ENCODE measurements around the gene SLAMF8. TPM values are rescaled to one million over a fixed set of nuclear protein-coding genes. Genes with fewer than 3 reads are reported as not detected.

Gene SLAMF8
- total RNA-seq (2022) (not detected in 2 replicates), Bru-seq, nascent RNA (not detected), BruChase-seq, experiment 1, labeled RNA remaining after a 6-hour chase (not detected), BruChase-seq, experiment 2, labeled RNA remaining after a 2-hour chase (not detected)
- long read RNA-seq: 0 reads

- DNase-seq: no peak
- Mint-ChIP-seq H3K4me1 (ENCODE audit: low read depth, unreplicated experiment) (no peaks in the 10 kb centered on the region), H3K27ac (ENCODE audit: unreplicated experiment) (no peak within 1 kb of the TSS), H3K36me3 (ENCODE audit: insufficient read depth, unreplicated experiment) (no peaks in the 10 kb centered on the region), H3K4me3 (ENCODE audit: low read depth, unreplicated experiment) (no peak within 1 kb of the TSS), H3K9me3 (ENCODE audit: low read depth, unreplicated experiment) (no peaks in the 10 kb centered on the region), H3K27me3 (ENCODE audit: unreplicated experiment) (peaks cover 75% of the 10 kb centered on the region)
- intact Hi-C loops (cut with micrococcal nuclease; ENCODE audit: unreplicated experiment): no loop called here
- TF ChIP-seq, protein P1, sequence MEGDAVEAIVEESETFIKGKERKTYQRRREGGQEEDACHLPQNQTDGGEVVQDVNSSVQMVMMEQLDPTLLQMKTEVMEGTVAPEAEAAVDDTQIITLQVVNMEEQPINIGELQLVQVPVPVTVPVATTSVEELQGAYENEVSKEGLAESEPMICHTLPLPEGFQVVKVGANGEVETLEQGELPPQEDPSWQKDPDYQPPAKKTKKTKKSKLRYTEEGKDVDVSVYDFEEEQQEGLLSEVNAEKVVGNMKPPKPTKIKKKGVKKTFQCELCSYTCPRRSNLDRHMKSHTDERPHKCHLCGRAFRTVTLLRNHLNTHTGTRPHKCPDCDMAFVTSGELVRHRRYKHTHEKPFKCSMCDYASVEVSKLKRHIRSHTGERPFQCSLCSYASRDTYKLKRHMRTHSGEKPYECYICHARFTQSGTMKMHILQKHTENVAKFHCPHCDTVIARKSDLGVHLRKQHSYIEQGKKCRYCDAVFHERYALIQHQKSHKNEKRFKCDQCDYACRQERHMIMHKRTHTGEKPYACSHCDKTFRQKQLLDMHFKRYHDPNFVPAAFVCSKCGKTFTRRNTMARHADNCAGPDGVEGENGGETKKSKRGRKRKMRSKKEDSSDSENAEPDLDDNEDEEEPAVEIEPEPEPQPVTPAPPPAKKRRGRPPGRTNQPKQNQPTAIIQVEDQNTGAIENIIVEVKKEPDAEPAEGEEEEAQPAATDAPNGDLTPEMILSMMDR (IDR thresholded peaks at IDR 0.05; ENCODE audit: unreplicated experiment): no peak
- no TSS peak for BruUV-seq (replicated peaks)
- CTCF ChIA-PET: no interaction called here
Observed at GRCh38 chr1:159826441-159827101, at the start of gene SLAMF8. Gene SLAMF8, plus strand, starts transcription at chr1:159826873. Its CDS starts 26 bp downstream, at chr1:159826899.

DNA sequence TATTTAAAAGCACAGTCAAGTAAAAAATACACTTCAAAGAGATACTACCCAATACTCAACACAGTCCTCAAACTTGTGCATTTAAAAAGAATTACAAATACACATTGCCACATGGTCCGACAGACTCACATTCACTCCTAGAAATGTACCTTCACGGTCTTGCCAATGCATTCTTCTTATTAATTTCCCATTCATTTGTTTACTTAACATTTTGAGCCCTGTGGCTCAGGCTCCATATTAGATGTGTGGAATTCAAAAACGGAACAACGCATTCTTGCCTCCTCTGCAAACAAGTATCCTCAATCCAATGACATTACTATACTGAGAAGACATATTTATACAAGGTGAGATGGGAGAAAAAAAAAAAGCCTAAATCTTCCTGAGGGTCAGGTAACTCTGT, 48.4 kb upstream of the SLAMF8 start:
- TF ChIP-seq, protein P1 (IDR thresholded peaks at IDR 0.05; ENCODE audit: unreplicated experiment): no peak
- Mint-ChIP-seq H3K9me3 (ENCODE audit: low read depth, unreplicated experiment) (no peaks in the 10 kb centered on the region), H3K36me3 (ENCODE audit: insufficient read depth, unreplicated experiment) (peaks cover 5% of the 10 kb centered on the region), H3K4me3 (ENCODE audit: low read depth, unreplicated experiment) (no peak overlapping the region), H3K4me1 (ENCODE audit: low read depth, unreplicated experiment) (peaks cover 6% of the 10 kb centered on the region), H3K27me3 (ENCODE audit: unreplicated experiment) (peaks cover 21% of the 10 kb centered on the region), H3K27ac (ENCODE audit: unreplicated experiment) (no peak overlapping the region)
- BruUV-seq (replicated peaks): no TSS peak
- CTCF ChIA-PET: interaction anchor here (1.4 kb wide), 1 partner anchor 13 kb away, joined by 3 read pairs; no protein-coding TSS in a partner anchor
- DNase-seq: no peak
- intact Hi-C loops (cut with micrococcal nuclease; ENCODE audit: unreplicated experiment): loop anchor here (5.0 kb wide), 1 partner anchor 181 kb away; no protein-coding TSS in a partner anchor

DNA sequence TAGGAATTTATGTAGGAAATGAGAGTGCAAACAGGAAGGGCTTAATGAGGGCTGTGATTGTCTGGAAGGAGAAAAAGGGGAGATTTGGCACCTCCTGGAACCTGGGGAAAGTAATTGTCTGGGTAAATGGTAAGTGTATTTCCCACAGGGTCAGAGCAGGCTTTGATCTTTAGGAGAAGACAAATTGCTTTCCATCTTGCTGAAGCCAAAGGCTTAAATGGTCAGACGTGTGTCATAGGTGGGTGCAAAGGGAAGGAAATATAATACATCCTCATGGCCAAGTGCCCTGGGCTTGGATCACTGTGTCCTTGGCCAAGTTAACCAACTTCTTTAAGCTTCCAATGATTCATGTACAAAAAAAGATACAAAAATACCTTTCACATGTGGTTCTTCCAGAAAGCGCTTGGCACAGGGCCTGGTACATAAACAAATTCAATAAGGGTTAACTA, 47.2 kb upstream of the SLAMF8 start:
- no peaks in the 10 kb centered on the region for H3K9me3 Mint-ChIP-seq (ENCODE audit: low read depth, unreplicated experiment)
- H3K4me1 Mint-ChIP-seq (ENCODE audit: low read depth, unreplicated experiment): peaks cover 6% of the 10 kb centered on the region
- DNase-seq: no peak
- H3K27me3 Mint-ChIP-seq (ENCODE audit: unreplicated experiment): peaks cover 21% of the 10 kb centered on the region
- CTCF ChIA-PET: interaction anchor here (1.4 kb wide), 1 partner anchor 14 kb away, joined by 3 read pairs; no protein-coding TSS in a partner anchor
- no TSS peak for BruUV-seq (replicated peaks)
- peak overlapping the region; percentile 12 for H3K27ac Mint-ChIP-seq (ENCODE audit: unreplicated experiment)
- no peak overlapping the region for H3K4me3 Mint-ChIP-seq (ENCODE audit: low read depth, unreplicated experiment)
- intact Hi-C loops (cut with micrococcal nuclease; ENCODE audit: unreplicated experiment): loop anchor here (5.0 kb wide), 1 partner anchor 182 kb away; no protein-coding TSS in a partner anchor
- TF ChIP-seq, protein P1 (IDR thresholded peaks at IDR 0.05; ENCODE audit: unreplicated experiment): no peak
- peaks cover 5% of the 10 kb centered on the region for H3K36me3 Mint-ChIP-seq (ENCODE audit: insufficient read depth, unreplicated experiment)

DNA sequence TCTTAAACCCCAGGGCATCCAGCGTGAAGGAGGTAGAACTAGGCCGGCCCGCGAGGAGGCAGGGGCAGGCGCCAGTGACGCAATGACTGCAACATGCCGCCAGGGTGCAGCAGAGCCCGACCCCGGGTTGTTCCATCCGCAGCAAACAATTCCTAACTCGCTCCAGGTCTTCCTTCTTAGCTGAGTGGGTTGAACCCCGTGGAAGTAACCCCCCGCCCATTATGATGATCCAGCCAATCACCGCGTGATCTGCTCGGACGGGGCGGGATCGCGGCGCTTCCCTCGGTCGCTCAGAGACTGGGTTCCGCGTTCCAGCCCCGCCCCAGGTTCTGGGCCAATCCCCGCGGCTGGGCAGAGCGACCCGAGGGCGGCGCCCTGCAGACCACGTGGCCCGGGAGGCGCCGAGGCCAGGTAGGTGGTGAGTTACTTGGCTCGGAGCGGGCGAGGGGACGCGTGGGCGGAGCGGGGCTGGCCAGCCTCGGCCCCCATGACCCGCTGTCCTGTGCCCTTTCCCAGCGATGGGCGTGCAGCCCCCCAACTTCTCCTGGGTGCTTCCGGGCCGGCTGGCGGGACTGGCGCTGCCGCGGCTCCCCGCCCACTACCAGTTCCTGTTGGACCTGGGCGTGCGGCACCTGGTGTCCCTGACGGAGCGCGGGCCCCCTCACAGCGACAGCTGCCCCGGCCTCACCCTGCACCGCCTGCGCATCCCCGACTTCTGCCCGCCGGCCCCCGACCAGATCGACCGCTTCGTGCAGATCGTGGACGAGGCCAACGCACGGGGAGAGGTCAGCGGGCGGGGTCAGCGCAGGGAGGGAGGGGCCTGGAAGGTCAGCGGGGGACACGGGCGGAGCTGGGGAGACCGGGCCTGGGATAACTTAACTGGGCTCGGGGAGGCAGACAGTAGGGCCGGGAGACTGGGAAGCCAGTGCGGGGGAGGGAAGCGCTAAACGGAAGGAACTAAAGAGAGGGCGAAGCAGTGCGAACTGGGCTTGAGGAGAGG, 45.8 kb upstream of the SLAMF8 start, which contains the start of gene DUSP23:
DUSP23 (plus strand) TSS at position 380 of the 1,000 bp plus-strand sequence; CDS start at position 519, 139 bp downstream.
- no TSS peak for BruUV-seq (replicated peaks)
- Mint-ChIP-seq H3K27ac (ENCODE audit: unreplicated experiment) (no peak within 1 kb of the TSS), H3K27me3 (ENCODE audit: unreplicated experiment) (peaks cover 21% of the 10 kb centered on the region), H3K4me3 (ENCODE audit: low read depth, unreplicated experiment) (peak within 1 kb of the TSS; percentile 62), H3K36me3 (ENCODE audit: insufficient read depth, unreplicated experiment) (peaks cover 5% of the 10 kb centered on the region), H3K4me1 (ENCODE audit: low read depth, unreplicated experiment) (no peaks in the 10 kb centered on the region), H3K9me3 (ENCODE audit: low read depth, unreplicated experiment) (no peaks in the 10 kb centered on the region)
- DNase-seq: peak; percentile 85
- TF ChIP-seq, protein P1 (IDR thresholded peaks at IDR 0.05; ENCODE audit: unreplicated experiment): peak; percentile 24
- intact Hi-C loops (cut with micrococcal nuclease; ENCODE audit: unreplicated experiment): no loop called here
- CTCF ChIA-PET: interaction anchor here (0.9 to 1.0 kb wide), 4 partner anchors 9 to 144 kb away, joined by 3 to 5 read pairs (median 4); partner anchors contain the start of gene TAGLN2
